SK-N-SH (cell line): ENCODE measurements around the gene AKAP4.

Experiments used
- FOXJ3 ChIP-seq: sonication (generic); formaldehyde crosslinking; IDR thresholded peaks from 2 replicates; pipeline ENCODE4 v1.5.1; 2020; ENCODE audit warnings: mild to moderate bottlenecking, missing genetic modification reagents
- RCOR1 ChIP-seq: fragments of 150-350 bp; IDR thresholded peaks from 2 replicates; pipeline ENCODE4 v1.6.1; 2017; ENCODE audit warnings: antibody characterized with exemption, low read length
- SMC3 ChIP-seq: IDR thresholded peaks from 2 replicates; pipeline ENCODE4 v1.6.1; 2012; ENCODE audit warnings: low read depth, low read length, improper control_type of control experiment
- TF ChIP-seq, protein P1 (sequence below): IDR thresholded peaks from 2 replicates; pipeline ENCODE4 v1.4.0; 2012; ENCODE audit warnings: low read depth, borderline replicate concordance
- TF ChIP-seq, protein P2 (sequence below): fragments of 200-600 bp; sonication (generic); IDR thresholded peaks from 2 replicates; pipeline ENCODE4 v1.6.1; 2017; ENCODE audit warnings: antibody characterized with exemption, mild to moderate bottlenecking, moderate library complexity

DNA sequence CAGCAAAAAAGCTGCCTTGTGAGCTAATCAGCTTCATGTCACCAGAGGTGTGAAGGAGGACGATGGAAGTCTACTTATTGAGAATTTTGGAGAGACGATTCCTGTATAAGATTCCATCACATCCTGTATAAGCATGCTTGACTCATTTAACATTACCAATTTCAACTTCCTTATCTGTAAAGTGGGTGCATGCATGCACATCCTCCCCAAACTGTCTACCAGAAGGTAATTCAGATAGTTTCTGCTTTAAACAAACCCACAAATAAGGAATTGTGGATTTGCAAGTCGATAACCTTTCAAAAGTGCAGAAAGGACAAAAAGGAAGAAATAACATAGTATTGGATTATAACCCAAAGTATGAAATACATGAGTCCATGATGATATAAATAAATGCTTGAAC is 31.1 kb downstream of the AKAP4 start:
- no peak for TF ChIP-seq FOXJ3
- no peak for TF ChIP-seq RCOR1
- TF ChIP-seq, protein P1, sequence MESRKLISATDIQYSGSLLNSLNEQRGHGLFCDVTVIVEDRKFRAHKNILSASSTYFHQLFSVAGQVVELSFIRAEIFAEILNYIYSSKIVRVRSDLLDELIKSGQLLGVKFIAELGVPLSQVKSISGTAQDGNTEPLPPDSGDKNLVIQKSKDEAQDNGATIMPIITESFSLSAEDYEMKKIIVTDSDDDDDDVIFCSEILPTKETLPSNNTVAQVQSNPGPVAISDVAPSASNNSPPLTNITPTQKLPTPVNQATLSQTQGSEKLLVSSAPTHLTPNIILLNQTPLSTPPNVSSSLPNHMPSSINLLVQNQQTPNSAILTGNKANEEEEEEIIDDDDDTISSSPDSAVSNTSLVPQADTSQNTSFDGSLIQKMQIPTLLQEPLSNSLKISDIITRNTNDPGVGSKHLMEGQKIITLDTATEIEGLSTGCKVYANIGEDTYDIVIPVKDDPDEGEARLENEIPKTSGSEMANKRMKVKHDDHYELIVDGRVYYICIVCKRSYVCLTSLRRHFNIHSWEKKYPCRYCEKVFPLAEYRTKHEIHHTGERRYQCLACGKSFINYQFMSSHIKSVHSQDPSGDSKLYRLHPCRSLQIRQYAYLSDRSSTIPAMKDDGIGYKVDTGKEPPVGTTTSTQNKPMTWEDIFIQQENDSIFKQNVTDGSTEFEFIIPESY: no peak
- no peak for TF ChIP-seq SMC3
- TF ChIP-seq, protein P2, sequence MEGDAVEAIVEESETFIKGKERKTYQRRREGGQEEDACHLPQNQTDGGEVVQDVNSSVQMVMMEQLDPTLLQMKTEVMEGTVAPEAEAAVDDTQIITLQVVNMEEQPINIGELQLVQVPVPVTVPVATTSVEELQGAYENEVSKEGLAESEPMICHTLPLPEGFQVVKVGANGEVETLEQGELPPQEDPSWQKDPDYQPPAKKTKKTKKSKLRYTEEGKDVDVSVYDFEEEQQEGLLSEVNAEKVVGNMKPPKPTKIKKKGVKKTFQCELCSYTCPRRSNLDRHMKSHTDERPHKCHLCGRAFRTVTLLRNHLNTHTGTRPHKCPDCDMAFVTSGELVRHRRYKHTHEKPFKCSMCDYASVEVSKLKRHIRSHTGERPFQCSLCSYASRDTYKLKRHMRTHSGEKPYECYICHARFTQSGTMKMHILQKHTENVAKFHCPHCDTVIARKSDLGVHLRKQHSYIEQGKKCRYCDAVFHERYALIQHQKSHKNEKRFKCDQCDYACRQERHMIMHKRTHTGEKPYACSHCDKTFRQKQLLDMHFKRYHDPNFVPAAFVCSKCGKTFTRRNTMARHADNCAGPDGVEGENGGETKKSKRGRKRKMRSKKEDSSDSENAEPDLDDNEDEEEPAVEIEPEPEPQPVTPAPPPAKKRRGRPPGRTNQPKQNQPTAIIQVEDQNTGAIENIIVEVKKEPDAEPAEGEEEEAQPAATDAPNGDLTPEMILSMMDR: no peak
